ENCODE measurements around the gene ANK2. TPM values are rescaled to one million over a fixed set of nuclear protein-coding genes. Genes with fewer than 3 reads are reported as not detected.

ANK2 gene
- total RNA-seq, 1 donor from 2014 or later = 35.5 TPM

DNA sequence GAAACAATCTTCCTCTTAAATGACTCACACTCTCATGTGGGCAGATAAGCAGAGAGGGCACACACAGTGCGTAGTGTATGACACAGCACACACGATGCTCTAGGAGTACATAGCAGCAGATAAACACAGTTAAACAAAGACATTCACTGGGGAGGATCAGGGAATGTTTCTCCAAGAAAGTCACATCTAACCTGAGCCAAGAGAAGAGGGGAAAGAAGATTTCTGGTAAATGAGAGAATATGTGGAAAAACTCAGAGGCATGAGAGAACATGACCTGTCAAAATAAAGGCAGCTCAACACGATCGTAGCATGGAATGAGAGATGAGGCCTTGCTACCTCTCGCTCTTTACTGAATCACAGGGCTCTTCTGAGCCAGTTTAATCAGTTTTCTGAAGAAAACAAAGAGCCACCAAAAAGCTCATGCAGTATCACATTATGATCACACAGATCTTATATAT lies 251.0 kb downstream of the ANK2 start:
- no peaks in the 10 kb centered on the region for H3K36me3 ChIP-seq (ENCODE audit: control insufficient read depth, insufficient read depth, low read length)
- peak; percentile 69 for DNase-seq (ENCODE audit: low read depth)
- H3K4me3 ChIP-seq (ENCODE audit: low read depth, low read length) = no peak overlapping the region
- TF ChIP-seq, protein P1, sequence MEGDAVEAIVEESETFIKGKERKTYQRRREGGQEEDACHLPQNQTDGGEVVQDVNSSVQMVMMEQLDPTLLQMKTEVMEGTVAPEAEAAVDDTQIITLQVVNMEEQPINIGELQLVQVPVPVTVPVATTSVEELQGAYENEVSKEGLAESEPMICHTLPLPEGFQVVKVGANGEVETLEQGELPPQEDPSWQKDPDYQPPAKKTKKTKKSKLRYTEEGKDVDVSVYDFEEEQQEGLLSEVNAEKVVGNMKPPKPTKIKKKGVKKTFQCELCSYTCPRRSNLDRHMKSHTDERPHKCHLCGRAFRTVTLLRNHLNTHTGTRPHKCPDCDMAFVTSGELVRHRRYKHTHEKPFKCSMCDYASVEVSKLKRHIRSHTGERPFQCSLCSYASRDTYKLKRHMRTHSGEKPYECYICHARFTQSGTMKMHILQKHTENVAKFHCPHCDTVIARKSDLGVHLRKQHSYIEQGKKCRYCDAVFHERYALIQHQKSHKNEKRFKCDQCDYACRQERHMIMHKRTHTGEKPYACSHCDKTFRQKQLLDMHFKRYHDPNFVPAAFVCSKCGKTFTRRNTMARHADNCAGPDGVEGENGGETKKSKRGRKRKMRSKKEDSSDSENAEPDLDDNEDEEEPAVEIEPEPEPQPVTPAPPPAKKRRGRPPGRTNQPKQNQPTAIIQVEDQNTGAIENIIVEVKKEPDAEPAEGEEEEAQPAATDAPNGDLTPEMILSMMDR (IDR thresholded peaks at IDR 0.05; ENCODE audit: insufficient read depth, low read length, poor library complexity, severe bottlenecking) = no peak
- no peaks in the 10 kb centered on the region for H3K27me3 ChIP-seq (ENCODE audit: control insufficient read depth, insufficient read depth, low read length)

DNA sequence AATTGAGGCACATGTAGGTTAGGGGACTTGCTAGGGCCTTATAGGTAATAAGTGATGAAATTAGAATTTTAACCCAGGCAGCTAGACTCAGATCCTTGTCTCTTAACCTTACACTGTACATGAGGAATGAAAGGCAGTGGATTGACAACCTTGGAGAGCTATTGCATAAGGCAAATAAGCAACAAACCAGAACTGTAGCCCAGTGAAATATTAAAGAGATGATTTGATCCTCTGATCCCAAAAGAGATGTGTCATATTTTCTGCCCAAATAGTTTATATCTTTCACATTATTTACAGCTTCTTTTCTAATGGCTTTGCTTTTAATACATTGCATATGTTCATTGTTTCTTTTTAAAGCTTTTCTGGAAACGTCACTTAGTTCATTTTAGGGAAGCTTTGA lies 252.6 kb downstream of the ANK2 start:
- DNase-seq (ENCODE audit: low read depth) = no peak
- Histone ChIP-seq H3K4me3 (ENCODE audit: low read depth, low read length) (no peak overlapping the region), H3K27me3 (ENCODE audit: control insufficient read depth, insufficient read depth, low read length) (no peaks in the 10 kb centered on the region), H3K36me3 (ENCODE audit: control insufficient read depth, insufficient read depth, low read length) (no peaks in the 10 kb centered on the region)
- TF ChIP-seq, protein P1 (IDR thresholded peaks at IDR 0.05; ENCODE audit: insufficient read depth, low read length, poor library complexity, severe bottlenecking) = no peak

DNA sequence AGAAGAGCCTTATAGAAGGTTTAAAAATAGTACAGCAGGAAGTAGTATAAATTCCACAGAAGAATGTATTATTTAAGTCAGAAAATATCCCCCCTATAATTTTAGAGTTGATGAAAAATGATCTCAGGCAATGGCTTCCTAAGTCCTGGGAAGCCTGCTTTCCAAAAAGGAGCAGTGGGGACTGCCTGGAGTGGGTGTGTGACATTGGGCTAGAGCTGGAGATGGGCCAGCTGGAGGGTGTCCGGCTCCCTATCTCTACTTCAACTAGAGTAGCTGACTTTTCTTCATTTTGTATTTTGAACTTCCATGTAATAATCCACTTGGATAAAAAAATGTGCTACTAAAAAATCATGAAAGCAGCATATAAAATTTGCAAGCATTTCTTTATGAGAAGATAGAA lies 253.9 kb downstream of the ANK2 start:
- Histone ChIP-seq H3K27me3 (ENCODE audit: control insufficient read depth, insufficient read depth, low read length) (no peaks in the 10 kb centered on the region), H3K4me3 (ENCODE audit: low read depth, low read length) (no peak overlapping the region), H3K36me3 (ENCODE audit: control insufficient read depth, insufficient read depth, low read length) (no peaks in the 10 kb centered on the region)
- TF ChIP-seq, protein P1 (IDR thresholded peaks at IDR 0.05; ENCODE audit: insufficient read depth, low read length, poor library complexity, severe bottlenecking) = no peak
- DNase-seq (ENCODE audit: low read depth) = no peak

DNA sequence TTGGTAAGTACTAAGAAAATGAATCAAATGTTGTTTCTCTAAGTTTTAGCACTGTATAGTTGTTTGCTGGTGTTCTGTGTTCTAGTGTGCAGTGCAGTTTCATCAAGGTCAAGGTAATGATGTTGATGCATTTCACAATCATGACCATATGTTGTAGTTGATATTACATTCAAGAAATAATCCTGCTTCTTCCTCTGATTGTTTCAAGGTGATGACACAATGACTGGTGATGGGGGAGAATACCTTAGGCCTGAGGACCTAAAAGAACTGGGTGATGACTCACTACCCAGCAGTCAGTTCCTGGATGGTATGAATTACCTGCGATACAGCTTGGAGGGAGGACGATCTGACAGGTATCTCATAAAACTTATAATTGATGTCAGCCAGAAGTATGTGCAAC lies 261.6 kb downstream of the ANK2 start:
- TF ChIP-seq, protein P1 (IDR thresholded peaks at IDR 0.05; ENCODE audit: insufficient read depth, low read length, poor library complexity, severe bottlenecking) = no peak
- H3K36me3 ChIP-seq (ENCODE audit: control insufficient read depth, insufficient read depth, low read length) = no peaks in the 10 kb centered on the region
- no peak for DNase-seq (ENCODE audit: low read depth)

DNA sequence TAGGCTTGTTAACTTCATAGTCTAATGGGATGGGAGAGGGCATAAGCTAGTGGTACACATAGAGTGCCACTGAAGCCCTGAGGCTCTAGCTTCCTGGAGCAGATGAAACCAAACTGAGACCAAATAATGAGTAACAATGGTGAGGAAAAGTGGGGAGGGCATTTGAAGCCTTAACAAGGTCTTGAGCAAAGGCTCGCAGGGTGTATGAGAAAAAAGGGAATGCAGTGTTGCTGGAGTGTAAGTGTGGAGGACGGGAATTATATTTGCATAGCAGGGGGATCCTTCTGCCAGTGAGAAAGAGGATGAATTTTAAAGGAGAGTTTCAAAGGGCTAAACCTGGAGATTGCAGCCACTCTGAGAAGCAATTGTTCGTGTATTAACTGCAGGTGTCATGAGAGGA lies 263.1 kb downstream of the ANK2 start:
- no peak for DNase-seq (ENCODE audit: low read depth)
- no peaks in the 10 kb centered on the region for H3K27me3 ChIP-seq (ENCODE audit: control insufficient read depth, insufficient read depth, low read length)
- H3K4me3 ChIP-seq (ENCODE audit: low read depth, low read length) = no peak overlapping the region
- TF ChIP-seq, protein P1 (IDR thresholded peaks at IDR 0.05; ENCODE audit: insufficient read depth, low read length, poor library complexity, severe bottlenecking) = no peak
- no peaks in the 10 kb centered on the region for H3K36me3 ChIP-seq (ENCODE audit: control insufficient read depth, insufficient read depth, low read length)

More for the DNA sequence above, 261.6 kb downstream of the ANK2 start:
- no peak overlapping the region for H3K4me3 ChIP-seq (ENCODE audit: low read depth, low read length)
- no peaks in the 10 kb centered on the region for H3K27me3 ChIP-seq (ENCODE audit: control insufficient read depth, insufficient read depth, low read length)

DNA sequence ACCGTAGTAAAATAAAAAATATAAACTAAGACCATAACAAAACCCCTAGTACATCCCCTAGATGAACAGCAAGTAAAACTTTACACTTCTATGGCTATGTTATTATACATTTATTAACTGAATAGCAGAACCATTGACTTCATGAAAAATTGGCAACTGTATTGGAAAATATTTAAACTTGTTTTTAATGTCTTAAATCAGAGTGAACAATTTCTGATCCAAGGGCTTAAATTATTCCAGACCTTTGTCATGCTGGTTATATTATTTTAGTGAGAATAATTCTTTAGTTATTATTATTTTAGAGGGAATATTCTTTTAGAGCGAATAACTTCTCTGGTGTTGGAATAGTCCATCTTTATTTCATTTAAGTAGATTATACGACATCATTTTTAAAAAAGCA lies 265.0 kb downstream of the ANK2 start:
- DNase-seq (ENCODE audit: low read depth) = no peak

More for the DNA sequence above, 265.0 kb downstream of the ANK2 start:
- Histone ChIP-seq H3K27me3 (ENCODE audit: control insufficient read depth, insufficient read depth, low read length) (no peaks in the 10 kb centered on the region), H3K4me3 (ENCODE audit: low read depth, low read length) (no peak overlapping the region), H3K36me3 (ENCODE audit: control insufficient read depth, insufficient read depth, low read length) (no peaks in the 10 kb centered on the region)
- TF ChIP-seq, protein P1 (IDR thresholded peaks at IDR 0.05; ENCODE audit: insufficient read depth, low read length, poor library complexity, severe bottlenecking) = no peak
